ENCODE data around the gene GPRC5C.

GRCh38 chr17:74404789-74405188 lies 27.1 kb upstream of the GPRC5C start:
- TF ChIP-seq CTCF (IDR thresholded peaks at IDR 0.05; ENCODE audit: borderline replicate concordance, extremely low read depth, low read length, poor library complexity, severe bottlenecking) (no peak), EZH2 (IDR thresholded peaks at IDR 0.05; ENCODE audit: borderline replicate concordance, low read depth, low read length, severe bottlenecking) (no peak)

Data from DND-41 (cell line).